Pancreas (tissue), 10 donors: ENCODE results near the gene PGA4. TPM values are rescaled to one million over a fixed set of nuclear protein-coding genes. Genes with fewer than 3 reads are reported as not detected.

ENCODE experiments used
- ATAC-seq, 4 donors: fragments of 200-7000 bp; cut with Tn5 transposase; one replicate each; pipeline versions ENCODE4 v1.8.0 to v1.9.1; 2020; ENCODE audit warnings: mild to moderate bottlenecking in 4 of 4, moderate library complexity in 4 of 4
- DNase-seq, 6 donors: peaks; one replicate each; pipeline ENCODE4 v3.0.0-alpha.2; 2020
- FAIRE-seq: peaks from 2 replicates; lab custom pipeline; 2012; peaks lifted over from hg19 to GRCh38; lab: Jason Lieb, UNC
- H3K27ac ChIP-seq, 4 donors: fragments of 200-600 bp; sonication (generic); 1 replicate in 3 of 4; 2 replicates in 1 of 4; pipeline versions ENCODE4 v1.5.0 to v1.8.0; 2020
- H3K27me3 ChIP-seq, 4 donors: fragments of 200-600 bp; one replicate each; pipeline ENCODE4 v1.8.0; 2021
- H3K36me3 ChIP-seq, 3 donors: fragments of 200-600 bp; sonication (generic) in 1 of 3; one replicate each; pipeline versions ENCODE4 v1.5.0 to v1.8.0; 2020 to 2021
- H3K4me1 ChIP-seq, 3 donors: fragments of 200-600 bp; one replicate each; pipeline ENCODE4 v1.8.0; 2021
- H3K4me3 ChIP-seq, 4 donors: fragments of 200-600 bp; sonication (generic) in 2 of 4; one replicate each; pipeline versions ENCODE4 v1.5.0 to v1.8.0; 2020 to 2021
- H3K9me3 ChIP-seq, 4 donors: fragments of 200-600 bp; one replicate each; pipeline ENCODE4 v1.8.0; 2021
- WGBS, 2 donors: extraction: QIAGEN DNeasy Blood & Tissue Kit; methylation state at CpG; one replicate each; pipeline ENCODE4 v1.1.7; 2013; 5-methylcytosine and 5-hydroxymethylcytosine counted together
- intact Hi-C, 3 donors: fragments of 100-400 bp; cut with DNase I; formaldehyde crosslinking; loops; one replicate each; pipeline versions ENCODE4 v1.11.1 to v1.14.2; 2022
- polyA plus RNA-seq, 2 donors: library from polyadenylated mRNA; stranded (reverse); fragments of 200-250 nt; gene quantifications; one replicate each; pipeline ENCODE4 v1.2.3, GENCODE V29; 2013
- total RNA-seq, 6 donors: library from RNA; stranded (reverse); fragmentation: NEBNext Ultra II Directional in 4 of 6; extraction: Animal tissue kit (Norgen Biotek cat#: 25700) in 4 of 6; gene quantifications; one replicate each; pipeline versions ENCODE4 v1.2.1 to v1.2.4, GENCODE V29; 2021 to 2023
- TF ChIP-seq, protein P1 (sequence below), 4 donors: fragments of 200-600 bp; sonication (generic) in 3 of 4; IDR thresholded peaks; one replicate each; pipeline versions ENCODE4 v1.5.0 to v1.8.0; 2021; ENCODE audit warnings: antibody characterized with exemption in 4 of 4
- donor health status: healthy with polysubstance abuse.
- donor health status: DM: no; HTN: no; CAD: no; lungs with moderate emphysema.
- donor health status: DM: no; HTN: no; CAD: no.
- donor health status: control.
- donor health status: control.
- donor health status: Bipolar disorder and iron deficiency.
- donor health status: DM: yes; HTN: yes; CAD: no.
- donor health status: DM: no; HTN: no; CAD: no.
- donor health status: DM: no; HTN: no; CAD: no.
- donor health status: DM: yes; HTN: yes; CAD: no.

Gene PGA4
- total and polyA plus RNA-seq, 8 donors, result 0.16 to 4.6 (median 2.2) TPM; not detected in 1

DNA sequence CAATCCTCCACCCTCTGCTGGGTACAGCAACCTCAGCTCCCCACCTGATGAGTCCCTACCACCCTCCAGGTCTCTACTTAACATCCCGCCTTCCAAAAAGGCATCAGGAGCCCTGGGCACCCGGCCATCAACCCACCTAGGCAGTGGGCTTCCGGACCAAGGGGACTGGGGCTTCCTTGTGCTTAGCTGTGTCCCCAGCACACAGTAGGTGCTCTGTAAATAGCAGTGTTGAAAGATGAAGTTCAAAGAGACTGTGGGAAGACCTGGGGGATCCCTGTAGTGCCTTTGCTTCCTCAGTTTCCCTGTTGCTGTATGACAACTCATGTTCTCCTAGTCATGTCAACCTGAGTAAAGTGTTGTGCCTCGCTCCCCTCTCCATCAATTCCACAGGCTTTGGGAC is 51.9 kb downstream of the PGA4 start:
- Histone ChIP-seq H3K9me3 (no peaks in the 10 kb centered on the region), H3K36me3 (no peaks in the 10 kb centered on the region), H3K4me1 (no peaks in the 10 kb centered on the region), H3K27ac (no peak overlapping the region), H3K27me3 (no peaks in the 10 kb centered on the region), H3K4me3 (no peak overlapping the region)
- no peak for FAIRE-seq
- no peak for ATAC-seq
- WGBS, 2 donors, result 86 to 89% methylated on average over 4 of the region's 4 CpGs
- intact Hi-C loops, result no loop called here
- TF ChIP-seq, protein P1, sequence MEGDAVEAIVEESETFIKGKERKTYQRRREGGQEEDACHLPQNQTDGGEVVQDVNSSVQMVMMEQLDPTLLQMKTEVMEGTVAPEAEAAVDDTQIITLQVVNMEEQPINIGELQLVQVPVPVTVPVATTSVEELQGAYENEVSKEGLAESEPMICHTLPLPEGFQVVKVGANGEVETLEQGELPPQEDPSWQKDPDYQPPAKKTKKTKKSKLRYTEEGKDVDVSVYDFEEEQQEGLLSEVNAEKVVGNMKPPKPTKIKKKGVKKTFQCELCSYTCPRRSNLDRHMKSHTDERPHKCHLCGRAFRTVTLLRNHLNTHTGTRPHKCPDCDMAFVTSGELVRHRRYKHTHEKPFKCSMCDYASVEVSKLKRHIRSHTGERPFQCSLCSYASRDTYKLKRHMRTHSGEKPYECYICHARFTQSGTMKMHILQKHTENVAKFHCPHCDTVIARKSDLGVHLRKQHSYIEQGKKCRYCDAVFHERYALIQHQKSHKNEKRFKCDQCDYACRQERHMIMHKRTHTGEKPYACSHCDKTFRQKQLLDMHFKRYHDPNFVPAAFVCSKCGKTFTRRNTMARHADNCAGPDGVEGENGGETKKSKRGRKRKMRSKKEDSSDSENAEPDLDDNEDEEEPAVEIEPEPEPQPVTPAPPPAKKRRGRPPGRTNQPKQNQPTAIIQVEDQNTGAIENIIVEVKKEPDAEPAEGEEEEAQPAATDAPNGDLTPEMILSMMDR (IDR thresholded peaks at IDR 0.05), result no peak
- no peak for DNase-seq

DNA sequence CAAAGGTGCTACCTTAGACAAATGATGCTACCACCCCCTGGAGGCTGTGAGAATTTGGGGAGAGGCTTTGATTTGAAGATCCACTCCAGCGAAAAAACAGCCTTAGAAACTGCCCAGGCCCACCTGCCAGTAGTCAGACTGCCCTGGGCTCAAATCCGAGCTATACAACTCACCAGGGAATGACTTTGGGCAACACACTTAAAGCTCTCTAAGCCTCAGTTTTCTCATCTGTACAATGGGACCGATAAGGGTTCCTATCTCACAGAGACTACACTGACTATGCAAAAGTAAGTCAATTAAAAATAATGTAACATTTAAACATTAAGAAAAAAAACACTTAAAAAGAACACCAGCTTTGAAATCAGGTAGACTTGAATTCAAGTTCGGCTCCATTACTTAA is 53.0 kb downstream of the PGA4 start:
- ATAC-seq (no peak), DNase-seq (no peak), FAIRE-seq (no peak)

DNA sequence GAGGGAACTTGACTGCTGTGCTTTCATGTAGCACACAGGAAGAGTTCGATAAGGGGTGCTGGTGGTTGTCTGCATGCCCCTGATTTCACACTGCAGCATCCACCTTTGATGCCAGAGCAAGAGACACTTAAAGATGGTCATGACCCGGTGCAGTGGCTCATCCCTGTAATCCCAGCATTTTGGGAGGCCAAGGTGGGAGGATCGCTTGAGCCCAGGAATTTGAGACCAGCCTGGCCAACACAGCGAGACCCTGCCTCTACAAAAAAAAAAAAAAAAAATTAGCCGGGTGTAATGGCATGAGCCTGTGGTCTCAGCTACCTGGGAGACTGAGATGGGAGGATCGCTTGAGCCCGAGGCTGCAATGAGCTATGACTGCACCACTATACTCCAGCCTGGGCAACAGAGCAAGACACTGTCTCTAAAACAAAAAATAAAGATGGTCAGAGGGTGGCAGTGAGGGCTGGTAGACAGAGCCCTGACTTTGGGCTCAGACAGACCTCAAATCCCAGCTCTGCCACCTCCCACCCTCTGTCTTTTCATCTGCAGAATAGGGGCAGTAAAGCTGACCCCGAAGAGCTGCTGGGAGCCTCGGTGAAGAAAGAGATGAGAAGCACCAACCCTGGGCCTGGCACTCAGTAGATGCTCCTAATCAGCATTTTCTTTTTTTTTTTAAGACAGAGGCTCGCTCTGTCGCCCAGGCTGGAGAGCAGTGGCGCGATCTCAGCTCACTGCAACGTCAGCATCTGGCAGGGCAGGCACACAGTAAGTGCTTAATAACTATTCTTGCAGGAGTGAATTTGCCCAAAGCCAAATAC is 55.2 kb downstream of the PGA4 start:
- 81 to 90% methylated on average over 14 of the region's 14 CpGs for WGBS, 2 donors
- FAIRE-seq (no peak), ATAC-seq (no peak), DNase-seq (no peak)
- intact Hi-C loops, result no loop called here
- Histone ChIP-seq H3K4me1 (no peaks in the 10 kb centered on the region), H3K4me3 (no peak overlapping the region), H3K27me3 (no peaks in the 10 kb centered on the region), H3K27ac (no peak overlapping the region), H3K36me3 (no peaks in the 10 kb centered on the region), H3K9me3 (no peaks in the 10 kb centered on the region)
- TF ChIP-seq, protein P1 (IDR thresholded peaks at IDR 0.05), result no peak

More for the DNA sequence above, 53.0 kb downstream of the PGA4 start:
- Histone ChIP-seq H3K36me3 (no peaks in the 10 kb centered on the region), H3K4me3 (no peak overlapping the region), H3K27me3 (no peaks in the 10 kb centered on the region), H3K9me3 (no peaks in the 10 kb centered on the region), H3K4me1 (no peaks in the 10 kb centered on the region), H3K27ac (no peak overlapping the region)
- TF ChIP-seq, protein P1 (IDR thresholded peaks at IDR 0.05), result no peak
- 71 to 78% methylated on average over 4 of the region's 4 CpGs for WGBS, 2 donors
- intact Hi-C loops, result no loop called here

DNA sequence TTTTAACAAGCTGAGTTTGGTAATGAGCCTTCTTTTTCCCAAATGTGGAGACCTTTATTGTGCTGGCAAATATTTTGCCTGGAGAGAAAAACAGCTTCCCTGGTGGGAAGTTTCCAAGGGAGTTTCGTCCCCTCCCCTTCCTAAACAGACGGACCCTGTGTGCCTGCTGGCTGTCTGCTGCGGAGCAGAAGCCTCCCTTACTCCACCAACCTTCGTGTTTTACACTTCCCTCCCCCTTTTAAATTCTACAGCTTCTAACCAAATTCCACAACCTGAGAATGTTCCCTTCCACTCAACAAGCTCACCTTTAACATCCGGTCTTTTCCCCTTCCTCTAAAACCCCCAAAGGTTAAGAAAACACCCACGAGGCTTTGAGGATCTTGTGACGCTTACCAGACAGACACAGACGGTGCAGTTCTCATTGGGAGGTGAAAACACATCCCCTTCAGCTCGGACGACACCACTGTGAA is 55.9 kb downstream of the PGA4 start:
- no peaks in the 10 kb centered on the region for H3K27me3 ChIP-seq
- TF ChIP-seq, protein P1 (IDR thresholded peaks at IDR 0.05), result no peak
- FAIRE-seq (no peak), DNase-seq (no peak), ATAC-seq (no peak)
- no peaks in the 10 kb centered on the region for H3K4me1 ChIP-seq
- intact Hi-C loops, result no loop called here
- H3K4me3 ChIP-seq, result no peak overlapping the region
- WGBS, 2 donors, result 59 to 63% methylated on average over 10 of the region's 10 CpGs
- H3K9me3 ChIP-seq, result no peaks in the 10 kb centered on the region
- no peak overlapping the region for H3K27ac ChIP-seq
- H3K36me3 ChIP-seq, result no peaks in the 10 kb centered on the region
